Measurements from ENCODE around the gene GPC3. TPM values are rescaled to one million over a fixed set of nuclear protein-coding genes. Genes with fewer than 3 reads are reported as not detected.

Gene GPC3
- total and polyA plus RNA-seq, 2 of the 4 experiments (the other 2 are of a cell fraction) = not detected

DNA sequence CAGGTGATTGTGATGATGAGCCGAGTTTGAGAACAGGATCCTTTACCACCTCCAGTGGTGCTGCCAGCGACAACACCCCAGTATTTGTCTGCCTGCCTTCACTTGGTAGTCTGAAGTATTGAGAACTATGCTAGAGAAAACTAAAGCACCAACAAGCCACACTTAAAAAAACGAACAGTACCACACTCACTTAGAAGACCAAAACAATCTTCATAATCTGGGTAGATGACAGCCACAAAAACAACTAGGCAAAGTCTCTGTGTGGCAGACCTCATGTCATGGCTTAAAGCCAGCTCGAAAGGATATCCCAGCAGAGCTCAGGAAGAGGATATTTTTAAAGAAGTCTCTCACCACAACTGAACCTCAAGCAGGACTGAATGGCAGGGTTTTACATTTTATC is 236.0 kb downstream of the GPC3 start:
- no peak overlapping the region for H3K23ac ChIP-seq (ENCODE audit: low read depth, low read length)
- no peak overlapping the region for H2BK120ac ChIP-seq (ENCODE audit: low read depth, low read length)
- no TSS peak for BruUV-seq (replicated peaks)
- intact Hi-C loops (cut with micrococcal nuclease) (no loop called here), dilution Hi-C loops (cut with HindIII; ENCODE audit: low sequenced_read_pairs, unreplicated experiment) (no loop called here), in situ Hi-C loops (cut with MboI; ENCODE audit: low sequenced_read_pairs) (no loop called here)
- H3K9me3 ChIP-seq (ENCODE audit: control insufficient read depth, insufficient read depth, low read length) = no peaks in the 10 kb centered on the region
- no peak overlapping the region for H2BK20ac ChIP-seq (ENCODE audit: low read depth, low read length)
- no peak overlapping the region for H3K4me2 ChIP-seq (ENCODE audit: low read depth, low read length)
- no peaks in the 10 kb centered on the region for H3K9me1 ChIP-seq (ENCODE audit: insufficient read depth, low read length)
- ChIA-PET POLR2A (ENCODE audit: unreplicated experiment) (no interaction called here), CTCF (no interaction called here)
- no peak overlapping the region for H3K14ac ChIP-seq (replicated peaks; ENCODE audit: low read depth, low read length)
- no peak overlapping the region for H2BK15ac ChIP-seq (ENCODE audit: low read depth, low read length)
- no peak overlapping the region for H3K9ac ChIP-seq (ENCODE audit: low read depth, low read length)
- H2AFZ ChIP-seq (replicated peaks; ENCODE audit: low read length, poor library complexity) = no peak overlapping the region
- no peak overlapping the region for H4K8ac ChIP-seq (ENCODE audit: low read depth in 2 of 2, low read length in 2 of 2)
- H2AK5ac ChIP-seq (ENCODE audit: low read depth, low read length) = no peak overlapping the region
- no peak overlapping the region for H4K91ac ChIP-seq (ENCODE audit: insufficient read depth, low read depth, low read length)
- TF ChIP-seq MAFK (IDR thresholded peaks at IDR 0.05; ENCODE audit: low read depth, low read length) = no peak
- H2AK9ac ChIP-seq (replicated peaks; ENCODE audit: low read depth, low read length, poor library complexity) = no peak overlapping the region
- H3K18ac ChIP-seq (ENCODE audit: low read depth, low read length) = no peak overlapping the region
- H3K36me3 ChIP-seq (ENCODE audit: control insufficient read depth, insufficient read depth, low read length) = no peaks in the 10 kb centered on the region
- no peak overlapping the region for H3K4me3 ChIP-seq (ENCODE audit: insufficient read depth, low read depth, low read length)
- H4K20me1 ChIP-seq (ENCODE audit: insufficient read depth, low read length) = no peaks in the 10 kb centered on the region
- no peak overlapping the region for H4K5ac ChIP-seq (ENCODE audit: low read depth, low read length)
- no peak for DNase-seq
- peaks cover 4% of the 10 kb centered on the region for H3K27me3 ChIP-seq (ENCODE audit: control insufficient read depth, insufficient read depth, low read length)
- no peak for ATAC-seq (ENCODE audit: low read depth)
- H3K79me1 ChIP-seq (ENCODE audit: low read depth in 1 of 2, low read length in 2 of 2) = no peaks in the 10 kb centered on the region
- H3K27ac ChIP-seq (ENCODE audit: insufficient read depth, low read length) = no peak overlapping the region
- H3K4ac ChIP-seq (ENCODE audit: low read depth, low read length) = no peak overlapping the region
- H3K4me1 ChIP-seq (ENCODE audit: control insufficient read depth, insufficient read depth, low read length) = no peaks in the 10 kb centered on the region
- H2BK5ac ChIP-seq (ENCODE audit: low read depth, low read length, poor library complexity, severe bottlenecking) = no peak overlapping the region
- H3K56ac ChIP-seq (ENCODE audit: extremely low read depth, insufficient read depth, low read length) = no peak overlapping the region
- WGBS, 2 experiments (ENCODE audit: extremely low coverage in 2 of 2, insufficient read length in 1 of 2) = no CpG with 5 or more reads among the region's 4 CpGs

All from IMR-90 (cell line).